Fibroblast of pulmonary artery (primary cell): ENCODE measurements around the gene MIA2.

Experiments
- DNase-seq: peaks from one replicate; pipeline ENCODE4 v3.0.0-alpha.2; 2010; ENCODE audit warnings: low read depth
- H3K4me3 ChIP-seq: replicated peaks from 2 replicates; pipeline ENCODE4 v1.5.1; 2011; ENCODE audit warnings: low read depth, mild to moderate bottlenecking, control low read depth, low read length, moderate library complexity
- CTCF ChIP-seq: IDR thresholded peaks from 2 replicates; pipeline ENCODE4 v1.5.1; 2011; ENCODE audit warnings: mild to moderate bottlenecking, control low read depth, low read length, inconsistent platforms; ENCODE audit errors: missing control alignments

MIA2 gene

DNA sequence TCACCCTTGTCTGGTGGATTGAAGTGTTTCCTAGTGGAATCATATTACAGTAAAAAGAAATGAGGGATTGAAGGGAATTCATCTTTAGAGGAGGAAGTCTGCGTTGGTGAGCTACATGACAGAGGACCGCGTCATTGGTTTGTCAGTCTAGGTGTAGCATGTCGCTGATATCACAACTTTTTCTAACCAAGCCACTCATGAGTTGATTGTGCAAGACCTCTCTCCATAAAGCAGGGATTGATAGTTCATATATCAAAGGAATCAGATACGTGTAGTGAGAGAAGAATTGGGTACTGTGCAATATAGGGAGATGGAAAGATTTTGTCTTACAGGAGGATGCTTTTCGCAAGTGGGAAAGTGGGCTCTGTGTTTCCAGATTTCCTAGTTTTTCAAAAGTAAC is 201.5 kb downstream of the MIA2 start:
- DNase-seq = no peak
- no peak overlapping the region for H3K4me3 ChIP-seq
- no peak for TF ChIP-seq CTCF
